Fibroblast of lung (primary cell): ENCODE measurements around the gene CHAT. TPM values are rescaled to one million over a fixed set of nuclear protein-coding genes. Genes with fewer than 3 reads are reported as not detected.

ENCODE experiments used
- DNase-seq, 2 donors: peaks; one replicate each; pipeline versions ENCODE4 v3.0.0 to v3.0.0-alpha.2; 2010; ENCODE audit warnings: low read depth in 2 of 2
- H2AFZ ChIP-seq: 2 replicates; pipeline ENCODE4 v1.5.1; 2012; ENCODE audit warnings: low read length, control low read depth, inconsistent platforms
- H3K27ac ChIP-seq: 2 replicates; pipeline ENCODE4 v1.5.1; 2011; ENCODE audit warnings: low read length, control low read depth; ENCODE audit not compliant: insufficient read depth
- H3K27me3 ChIP-seq: 2 replicates; pipeline ENCODE4 v1.5.1; 2011; ENCODE audit warnings: mild to moderate bottlenecking, low read length; ENCODE audit not compliant: control insufficient read depth, insufficient read depth
- H3K36me3 ChIP-seq: 2 replicates; pipeline ENCODE4 v1.5.1; 2011; ENCODE audit warnings: low read length; ENCODE audit not compliant: control insufficient read depth, insufficient read depth
- H3K4me1 ChIP-seq: 2 replicates; pipeline ENCODE4 v1.5.1; 2011; ENCODE audit warnings: low read length; ENCODE audit not compliant: control insufficient read depth, insufficient read depth; ENCODE audit errors: extremely low read depth
- H3K4me2 ChIP-seq: 2 replicates; pipeline ENCODE4 v1.5.1; 2011; ENCODE audit warnings: low read length, control low read depth; ENCODE audit not compliant: insufficient read depth; ENCODE audit errors: extremely low read depth
- H3K4me3 ChIP-seq, 4 experiments: fragments of 200-600 bp in 1 of 4; sonication (generic) in 1 of 4; replicated peaks in 1 of 4; 2 replicates each; pipeline ENCODE4 v1.5.1; 2011 to 2016; ENCODE audit warnings: low read length in 4 of 4, low read depth in 3 of 4, mild to moderate bottlenecking in 3 of 4, control low read depth in 2 of 4, inconsistent platforms in 1 of 4, mixed read lengths in 1 of 4; ENCODE audit not compliant: insufficient read depth in 1 of 4; ENCODE audit errors: control extremely low read depth in 1 of 4
- H3K79me2 ChIP-seq: 2 replicates; pipeline ENCODE4 v1.5.1; 2012; ENCODE audit warnings: mild to moderate bottlenecking, low read length, inconsistent platforms; ENCODE audit not compliant: control insufficient read depth, insufficient read depth
- H3K9ac ChIP-seq: 2 replicates; pipeline ENCODE4 v1.5.1; 2011; ENCODE audit warnings: mild to moderate bottlenecking, low read length, control low read depth; ENCODE audit not compliant: insufficient read depth
- H3K9me3 ChIP-seq: 2 replicates; pipeline ENCODE4 v1.5.1; 2012; ENCODE audit warnings: low read depth, low read length; ENCODE audit not compliant: control insufficient read depth, insufficient read depth
- H4K20me1 ChIP-seq: 2 replicates; pipeline ENCODE4 v1.5.1; 2011; ENCODE audit warnings: low read length; ENCODE audit not compliant: control insufficient read depth, insufficient read depth; ENCODE audit errors: extremely low read depth
- EZH2 ChIP-seq: IDR thresholded peaks from 2 replicates; pipeline ENCODE4 v1.5.1; 2012; ENCODE audit warnings: low read length, control low read depth, mild to moderate bottlenecking; ENCODE audit errors: missing control alignments
- polyA minus RNA-seq: library from RNA; depleted of rRNA, polyadenylated mRNA; stranded (reverse); fragments of >200 nt; gene quantifications from 2 replicates; pipeline ENCODE4 v1.2.3, GENCODE V29; 2011; ENCODE audit warnings: low replicate concordance
- polyA plus RNA-seq, 2 donors: library from polyadenylated mRNA; depleted of rRNA in 1 of 2; stranded (reverse) in 1 of 2; unstranded in 1 of 2; fragments of >200 nt; gene quantifications; 2 replicates each; pipeline ENCODE4 v1.2.1, GENCODE V29; 2011 to 2012; ENCODE audit warnings: missing spikeins in 1 of 2
- total RNA-seq: library from RNA; depleted of rRNA; stranded (reverse); fragments of >200 nt; gene quantifications from 2 replicates; pipeline ENCODE4 v1.2.1, GENCODE V29; 2014
- TF ChIP-seq, protein P1 (sequence below), 2 donors: IDR thresholded peaks in 1 of 2; conservative IDR thresholded peaks in 1 of 2; 1 replicate in 1 of 2; 2 replicates in 1 of 2; pipeline ENCODE4 v1.5.1; 2011 to 2012; ENCODE audit warnings: low read length in 2 of 2, control low read depth in 1 of 2, inconsistent platforms in 1 of 2, low read depth in 1 of 2, mild to moderate bottlenecking in 1 of 2

Gene CHAT
- total RNA-seq: not detected in 2 replicates
- polyA plus RNA-seq: not detected in 2 replicates
- not detected in 2 replicates for polyA plus RNA-seq (2012)
- not detected in 2 replicates for polyA minus RNA-seq

DNA sequence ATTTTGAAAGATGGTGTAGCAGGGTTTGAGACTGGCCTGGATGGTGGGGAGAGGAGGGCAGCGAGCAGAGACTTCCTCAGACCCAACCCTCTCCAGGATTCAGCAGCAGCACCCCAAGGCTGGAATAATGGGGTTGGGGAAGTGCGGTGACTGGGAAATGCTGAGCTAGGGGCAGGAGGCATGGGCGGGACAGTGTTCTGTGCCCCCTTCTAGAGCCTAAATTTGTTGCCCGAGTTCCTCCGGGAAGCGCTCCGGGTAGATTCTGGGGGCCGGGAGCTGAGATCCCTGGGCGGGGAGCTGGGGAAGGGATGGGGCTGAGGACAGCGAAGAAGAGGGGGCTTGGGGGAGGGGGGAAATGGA, at the start of gene CHAT:
TSS of gene CHAT (plus strand) at position 156 of the 360 bp plus-strand sequence. CDS start at position 309, 153 bp downstream.
- Histone ChIP-seq H3K4me3 (no peak within 1 kb of the TSS), H4K20me1 (no peaks in the 10 kb centered on the region), H3K36me3 (no peaks in the 10 kb centered on the region), H3K27ac (no peak within 1 kb of the TSS), H3K9me3 (no peaks in the 10 kb centered on the region), H3K4me1 (no peaks in the 10 kb centered on the region), H3K27me3 (peaks cover 56% of the 10 kb centered on the region), H2AFZ (no peak within 1 kb of the TSS), H3K79me2 (no peaks in the 10 kb centered on the region), H3K9ac (no peak within 1 kb of the TSS), H3K4me2 (no peak within 1 kb of the TSS)
- DNase-seq: no peak
- TF ChIP-seq, protein P1, sequence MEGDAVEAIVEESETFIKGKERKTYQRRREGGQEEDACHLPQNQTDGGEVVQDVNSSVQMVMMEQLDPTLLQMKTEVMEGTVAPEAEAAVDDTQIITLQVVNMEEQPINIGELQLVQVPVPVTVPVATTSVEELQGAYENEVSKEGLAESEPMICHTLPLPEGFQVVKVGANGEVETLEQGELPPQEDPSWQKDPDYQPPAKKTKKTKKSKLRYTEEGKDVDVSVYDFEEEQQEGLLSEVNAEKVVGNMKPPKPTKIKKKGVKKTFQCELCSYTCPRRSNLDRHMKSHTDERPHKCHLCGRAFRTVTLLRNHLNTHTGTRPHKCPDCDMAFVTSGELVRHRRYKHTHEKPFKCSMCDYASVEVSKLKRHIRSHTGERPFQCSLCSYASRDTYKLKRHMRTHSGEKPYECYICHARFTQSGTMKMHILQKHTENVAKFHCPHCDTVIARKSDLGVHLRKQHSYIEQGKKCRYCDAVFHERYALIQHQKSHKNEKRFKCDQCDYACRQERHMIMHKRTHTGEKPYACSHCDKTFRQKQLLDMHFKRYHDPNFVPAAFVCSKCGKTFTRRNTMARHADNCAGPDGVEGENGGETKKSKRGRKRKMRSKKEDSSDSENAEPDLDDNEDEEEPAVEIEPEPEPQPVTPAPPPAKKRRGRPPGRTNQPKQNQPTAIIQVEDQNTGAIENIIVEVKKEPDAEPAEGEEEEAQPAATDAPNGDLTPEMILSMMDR (conservative IDR thresholded peaks at IDR 0.05 in 1 of 2, IDR thresholded peaks at IDR 0.05 in 1 of 2; ENCODE audit: low read depth in 1 of 2, low read length in 2 of 2): no peak
- TF ChIP-seq EZH2: no peak

GRCh38 chr10:49564461-49565009, 49.3 kb upstream of the CHAT start:
- DNase-seq: peak in 1 of 2 donors; percentile 62
- H3K4me1 ChIP-seq: no peaks in the 10 kb centered on the region
- no peak overlapping the region for H3K27ac ChIP-seq
- H3K36me3 ChIP-seq: no peaks in the 10 kb centered on the region
- TF ChIP-seq, protein P1 (conservative IDR thresholded peaks at IDR 0.05 in 1 of 2, IDR thresholded peaks at IDR 0.05 in 1 of 2; ENCODE audit: low read depth in 1 of 2, low read length in 2 of 2): no peak
- TF ChIP-seq EZH2: no peak
- H3K9ac ChIP-seq: no peak overlapping the region
- no peaks in the 10 kb centered on the region for H3K79me2 ChIP-seq
- H2AFZ ChIP-seq: no peak overlapping the region
- H3K27me3 ChIP-seq: no peaks in the 10 kb centered on the region
- H4K20me1 ChIP-seq: no peaks in the 10 kb centered on the region
- no peak overlapping the region for H3K4me2 ChIP-seq
- no peaks in the 10 kb centered on the region for H3K9me3 ChIP-seq
- H3K4me3 ChIP-seq: no peak overlapping the region

DNA sequence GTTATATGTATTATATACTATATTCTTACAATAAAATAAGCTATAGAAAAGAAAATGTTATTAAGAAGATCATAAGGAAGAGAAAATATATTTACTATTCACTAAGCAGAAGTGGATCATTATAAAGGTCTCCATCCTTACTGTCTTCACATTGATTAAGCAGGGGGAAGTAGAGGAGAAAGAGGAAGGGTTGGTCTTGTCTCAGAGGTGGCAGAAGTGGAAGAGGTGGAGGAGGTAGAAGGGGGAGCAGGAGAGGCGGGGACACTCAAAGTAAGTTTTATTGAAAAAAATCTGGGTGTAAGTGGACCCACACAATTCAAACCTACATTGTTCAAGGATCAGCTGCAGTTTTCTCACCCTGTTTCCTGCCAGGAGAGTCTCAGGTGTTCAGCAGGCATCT, 46.0 kb upstream of the CHAT start:
- Histone ChIP-seq H3K9me3 (no peaks in the 10 kb centered on the region), H3K27ac (no peak overlapping the region), H3K4me1 (no peaks in the 10 kb centered on the region), H3K9ac (no peak overlapping the region), H3K4me2 (no peak overlapping the region), H3K4me3 (no peak overlapping the region), H3K36me3 (no peaks in the 10 kb centered on the region), H3K27me3 (no peaks in the 10 kb centered on the region), H4K20me1 (no peaks in the 10 kb centered on the region), H2AFZ (no peak overlapping the region), H3K79me2 (no peaks in the 10 kb centered on the region)
- no peak for TF ChIP-seq EZH2
- TF ChIP-seq, protein P1 (conservative IDR thresholded peaks at IDR 0.05 in 1 of 2, IDR thresholded peaks at IDR 0.05 in 1 of 2; ENCODE audit: low read depth in 1 of 2, low read length in 2 of 2): no peak
- no peak for DNase-seq
